CD14-positive monocyte (primary cell): ENCODE results near the gene BMPER. TPM values are rescaled to one million over a fixed set of nuclear protein-coding genes. Genes with fewer than 3 reads are reported as not detected.

Experiments used
- DNase-seq, 3 donors: peaks; one replicate each; pipeline ENCODE4 v3.0.0-alpha.2; 2011 to 2022
- H2AFZ ChIP-seq: 2 replicates; pipeline ENCODE4 v1.6.0; 2012; ENCODE audit warnings: mild to moderate bottlenecking, low read depth, low read length, inconsistent platforms; ENCODE audit not compliant: insufficient read depth, poor library complexity, severe bottlenecking
- H3K27ac ChIP-seq, 2 donors: 1 replicate in 1 of 2; 2 replicates in 1 of 2; pipeline ENCODE4 v1.5.1; 2012 to 2013; ENCODE audit warnings: low read length in 2 of 2, control low read depth in 1 of 2, inconsistent platforms in 1 of 2, low read depth in 1 of 2, mild to moderate bottlenecking in 1 of 2
- H3K27me3 ChIP-seq, 2 donors: one replicate each; pipeline versions ENCODE4 v1.6.0 to v1.6.1; 2011 to 2013; ENCODE audit warnings: low read length in 2 of 2; ENCODE audit not compliant: control insufficient read depth in 2 of 2, insufficient read depth in 2 of 2
- H3K36me3 ChIP-seq, 2 donors: replicated peaks in 1 of 2; 1 replicate in 1 of 2; 2 replicates in 1 of 2; pipeline versions ENCODE4 v1.5.1 to v1.6.1; 2012 to 2013; ENCODE audit warnings: low read length in 2 of 2, control low read depth in 1 of 2, inconsistent platforms in 1 of 2, mild to moderate bottlenecking in 1 of 2; ENCODE audit not compliant: insufficient read depth in 2 of 2, control insufficient read depth in 1 of 2
- H3K4me1 ChIP-seq, 2 donors: 1 replicate in 1 of 2; 2 replicates in 1 of 2; pipeline versions ENCODE4 v1.5.1 to v1.6.1; 2012 to 2013; ENCODE audit warnings: low read length in 2 of 2, control low read depth in 1 of 2, inconsistent platforms in 1 of 2, mild to moderate bottlenecking in 1 of 2, moderate library complexity in 1 of 2; ENCODE audit not compliant: insufficient read depth in 2 of 2, control insufficient read depth in 1 of 2
- H3K4me2 ChIP-seq: replicated peaks from 2 replicates; pipeline ENCODE3; 2012; ENCODE audit warnings: low read length, moderate library complexity, mild to moderate bottlenecking; ENCODE audit not compliant: poor library complexity, severe bottlenecking; ENCODE audit errors: extremely low read depth
- H3K4me3 ChIP-seq, 3 experiments: fragments of 200-600 bp in 1 of 3; sonication (generic) in 1 of 3; replicated peaks in 1 of 3; 1 replicate in 2 of 3; 2 replicates in 1 of 3; pipeline ENCODE4 v1.5.1; 2011 to 2013; ENCODE audit warnings: low read length in 3 of 3, mild to moderate bottlenecking in 3 of 3, control low read depth in 2 of 3, low read depth in 2 of 3, inconsistent platforms in 1 of 3, moderate library complexity in 1 of 3
- H3K79me2 ChIP-seq: 2 replicates; pipeline ENCODE4 v1.6.0; 2012; ENCODE audit warnings: mild to moderate bottlenecking, control low read depth, inconsistent platforms, low read length, moderate library complexity; ENCODE audit not compliant: insufficient read depth
- H3K9ac ChIP-seq: 2 replicates; pipeline ENCODE4 v1.6.0; 2017; ENCODE audit warnings: low read length, mild to moderate bottlenecking; ENCODE audit not compliant: insufficient read depth, poor library complexity, severe bottlenecking
- H3K9me3 ChIP-seq, 2 donors: replicated peaks in 1 of 2; 1 replicate in 1 of 2; 2 replicates in 1 of 2; pipeline versions ENCODE4 v1.5.1 to v1.6.1; 2012 to 2013; ENCODE audit warnings: low read length in 2 of 2, control low read depth in 1 of 2; ENCODE audit not compliant: control insufficient read depth in 1 of 2, insufficient read depth in 1 of 2
- H4K20me1 ChIP-seq: 2 replicates; pipeline ENCODE4 v1.6.0; 2012; ENCODE audit warnings: mild to moderate bottlenecking, low read length, control low read depth, moderate library complexity; ENCODE audit not compliant: insufficient read depth
- H3K27ac Mint-ChIP-seq, 7 donors: one replicate each; pipeline ENCODE4 v1.8.0; 2020; ENCODE audit warnings: mild to moderate bottlenecking in 7 of 7, mixed read lengths in 7 of 7, moderate library complexity in 6 of 7, inconsistent platforms in 2 of 7
- H3K27me3 Mint-ChIP-seq, 3 donors: one replicate each; pipeline ENCODE4 v1.8.0; 2021 to 2022; ENCODE audit warnings: low read depth in 3 of 3, mild to moderate bottlenecking in 3 of 3, mixed read lengths in 3 of 3, moderate library complexity in 3 of 3, inconsistent platforms in 1 of 3
- H3K36me3 Mint-ChIP-seq, 2 donors: one replicate each; pipeline ENCODE4 v1.8.0; 2020; ENCODE audit warnings: mixed read lengths in 2 of 2, inconsistent platforms in 1 of 2, mild to moderate bottlenecking in 1 of 2
- H3K4me1 Mint-ChIP-seq: one replicate; pipeline ENCODE4 v1.8.0; 2020; ENCODE audit warnings: mild to moderate bottlenecking, mixed read lengths
- H3K4me3 Mint-ChIP-seq, 2 donors: one replicate each; pipeline ENCODE4 v1.8.0; 2020; ENCODE audit warnings: mild to moderate bottlenecking in 2 of 2, mixed read lengths in 2 of 2, moderate library complexity in 1 of 2
- H3K9me3 Mint-ChIP-seq, 7 donors: one replicate each; pipeline ENCODE4 v1.8.0; 2020 to 2022; ENCODE audit warnings: mixed read lengths in 7 of 7, mild to moderate bottlenecking in 6 of 7, moderate library complexity in 6 of 7, inconsistent platforms in 2 of 7
- CTCF ChIP-seq: fragments of 200-600 bp; IDR thresholded peaks from one replicate; pipeline ENCODE4 v1.8.0; 2022; ENCODE audit warnings: antibody characterized with exemption, mild to moderate bottlenecking
- WGBS: methylation state at CpG from one replicate; pipeline ENCODE4 v1.1.5; 2013; ENCODE audit warnings: missing lambda C conversion rate; ENCODE audit not compliant: insufficient coverage; 5-methylcytosine and 5-hydroxymethylcytosine counted together
- intact Hi-C, 2 donors: fragments of 100-400 bp; cut with micrococcal nuclease; formaldehyde crosslinking; loops; one replicate each; pipeline versions ENCODE4 v1.15.0 to v1.15.1; 2023
- polyA plus RNA-seq, 3 donors: library from polyadenylated mRNA; depleted of rRNA in 1 of 3; unstranded in 2 of 3; stranded (reverse) in 1 of 3; fragments of 300-500 nt in 2 of 3; fragments of >200 nt in 1 of 3; fragmentation: Illumina TruSeq in 2 of 3; gene quantifications; 1 replicate in 2 of 3; 2 replicates in 1 of 3; pipeline ENCODE4 v1.2.3, GENCODE V29; 2012 to 2021

BMPER gene
- polyA plus RNA-seq, 3 donors = not detected

GRCh38 chr7:34104992-34105391 is 199.7 kb downstream of the BMPER start:
- Histone ChIP-seq H3K4me1 (no peaks in the 10 kb centered on the region), H3K9me3 (peaks cover 4 to 19% of the 10 kb centered on the region in 2 donors), H3K9ac (no peak overlapping the region), H4K20me1 (no peaks in the 10 kb centered on the region), H2AFZ (no peak overlapping the region), H3K79me2 (no peaks in the 10 kb centered on the region), H3K27me3 (no peaks in the 10 kb centered on the region), H3K27ac (no peak overlapping the region), H3K4me3 (no peak overlapping the region), H3K36me3 (no peaks in the 10 kb centered on the region), H3K4me2 (no peak overlapping the region)
- intact Hi-C loops = no loop called here
- no peak for DNase-seq
- H3K4me3 Mint-ChIP-seq = no peak overlapping the region
- no peaks in the 10 kb centered on the region for H3K4me1 Mint-ChIP-seq
- H3K27ac Mint-ChIP-seq = no peak overlapping the region
- no peaks in the 10 kb centered on the region for H3K36me3 Mint-ChIP-seq
- 92% methylated on average over 1 of the region's 1 CpG for WGBS
- no peaks in the 10 kb centered on the region for H3K27me3 Mint-ChIP-seq
- peaks cover 3 to 25% (median 9%) of the 10 kb centered on the region in 7 donors for H3K9me3 Mint-ChIP-seq
- no peak for TF ChIP-seq CTCF

DNA sequence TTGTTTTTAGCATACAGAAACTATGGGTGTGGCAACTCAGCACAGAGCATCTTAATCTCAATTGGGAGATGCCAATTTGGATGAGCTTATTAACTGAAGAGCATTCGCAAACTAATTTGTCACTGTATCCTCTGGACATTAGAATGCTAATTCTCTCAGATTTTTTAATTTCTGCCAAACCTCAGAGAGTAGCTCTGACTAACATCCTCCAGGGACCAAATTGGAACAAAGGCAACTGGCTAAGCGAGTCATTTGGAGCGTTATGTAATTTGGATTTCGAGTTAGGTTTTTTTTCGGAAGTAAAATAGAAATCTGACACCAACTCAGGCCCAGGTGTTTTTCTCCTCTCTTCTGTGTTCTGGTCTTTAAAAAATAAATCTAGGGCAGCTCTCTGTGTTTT is 201.9 kb downstream of the BMPER start:
- H3K9me3 Mint-ChIP-seq = peaks cover 2 to 16% (median 8%) of the 10 kb centered on the region in 7 donors
- Histone ChIP-seq H4K20me1 (no peaks in the 10 kb centered on the region), H3K9me3 (peaks cover 4 to 14% of the 10 kb centered on the region in 2 donors), H3K79me2 (no peaks in the 10 kb centered on the region), H3K4me2 (no peak overlapping the region), H3K27ac (no peak overlapping the region), H3K9ac (no peak overlapping the region), H2AFZ (no peak overlapping the region), H3K36me3 (no peaks in the 10 kb centered on the region), H3K4me3 (no peak overlapping the region), H3K27me3 (no peaks in the 10 kb centered on the region), H3K4me1 (no peaks in the 10 kb centered on the region)
- 100% methylated on average over 1 of the region's 5 CpGs for WGBS
- DNase-seq = no peak
- no peak overlapping the region for H3K4me3 Mint-ChIP-seq
- no peaks in the 10 kb centered on the region for H3K4me1 Mint-ChIP-seq
- intact Hi-C loops = no loop called here
- H3K27ac Mint-ChIP-seq = no peak overlapping the region
- TF ChIP-seq CTCF = no peak
- no peaks in the 10 kb centered on the region for H3K27me3 Mint-ChIP-seq
- no peaks in the 10 kb centered on the region for H3K36me3 Mint-ChIP-seq
